HUDEP-2 (cell line): ENCODE measurements around the gene FHAD1.
"Not testable (repeated sequence)": the region's sequence is repeated elsewhere in the genome, so short reads cannot be mapped to it uniquely, and the experiment has no call there.

ENCODE experiments used
- DNase-seq, 76 experiments: peaks; one replicate each; lab custom pipeline; 2025; ENCODE audit not compliant: unreplicated experiment in 76 of 76; lab: John Stamatoyannopoulos, UW

The FHAD1 gene

GRCh38 chr1:15428815-15429435, 181.9 kb downstream of the FHAD1 start:
- DNase-seq = no peak

GRCh38 chr1:15429701-15430149, 182.7 kb downstream of the FHAD1 start:
- no peak for DNase-seq

- DNase-seq = peak in 55 of 76 experiments; percentile 11 to 84 (median 46)
Measured at GRCh38 chr1:15430787-15431570, 184.0 kb downstream of the FHAD1 start.

- no peak for DNase-seq
Measured at GRCh38 chr1:15431571-15431948, 184.5 kb downstream of the FHAD1 start.

GRCh38 chr1:15432324-15432723, 185.3 kb downstream of the FHAD1 start:
- DNase-seq = no peak

GRCh38 chr1:15433471-15433870, 186.4 kb downstream of the FHAD1 start:
- DNase-seq = no peak

- DNase-seq = not testable (repeated sequence)
Measured at GRCh38 chr1:15434739-15435138, 187.7 kb downstream of the FHAD1 start.

GRCh38 chr1:15435239-15436077, 188.4 kb downstream of the FHAD1 start:
- DNase-seq = no peak

- no peak for DNase-seq
Measured at GRCh38 chr1:15436881-15437442, 189.9 kb downstream of the FHAD1 start.

GRCh38 chr1:15439325-15439724, 192.3 kb downstream of the FHAD1 start:
- no peak for DNase-seq

GRCh38 chr1:15440357-15440756, 193.3 kb downstream of the FHAD1 start:
- DNase-seq = no peak

- DNase-seq = no peak
Measured at GRCh38 chr1:15441247-15441646, 194.2 kb downstream of the FHAD1 start.

GRCh38 chr1:15442119-15442518, 195.1 kb downstream of the FHAD1 start:
- no peak for DNase-seq

- DNase-seq = no peak
Measured at GRCh38 chr1:15442759-15443158, 195.7 kb downstream of the FHAD1 start.

GRCh38 chr1:15443281-15443680, 196.3 kb downstream of the FHAD1 start:
- no peak for DNase-seq

GRCh38 chr1:15444468-15445389, 197.7 kb downstream of the FHAD1 start:
- no peak for DNase-seq

- DNase-seq = no peak
Measured at GRCh38 chr1:15445390-15446122, 198.5 kb downstream of the FHAD1 start.

- DNase-seq = no peak
Measured at GRCh38 chr1:15446212-15446611, 199.2 kb downstream of the FHAD1 start.
